HepG2 (cell line): ENCODE results near the gene AXIN1. TPM values are rescaled to one million over a fixed set of nuclear protein-coding genes. Genes with fewer than 3 reads are reported as not detected.

Experiments used
- ATAC-seq: fragments of 200-7000 bp; cut with Tn5 transposase; 3 replicates; pipeline ENCODE4 v1.9.1; 2020; ENCODE audit warnings: mild to moderate bottlenecking, moderate library complexity
- BruUV-seq: library from RNA; stranded (reverse); fragments of 400-500 nt; replicated peaks from 2 replicates; lab custom pipeline; 2021; lab: Mats Ljungman, UMichigan
- CTCF ChIA-PET: fragments of 300-600 bp; formaldehyde crosslinking; extraction: SDS; loops from one replicate; lab custom pipeline; 2021; ENCODE audit warnings: low total read pairs, inconsistent platforms, low intra/inter-chr PET ratio; lab: Yijun Ruan, JAX
- POLR2A ChIA-PET: fragments of 350-600 bp; sonication (Branson Sonifier 250); formaldehyde crosslinking; loops from one replicate; lab custom pipeline; 2020; ENCODE audit warnings: antibody characterized with exemption, inconsistent platforms; lab: Yijun Ruan, JAX
- DNase-seq: peaks from one replicate; pipeline ENCODE4 v3.0.0-alpha.2; 2015; ENCODE audit warnings: low spot score
- FAIRE-seq: peaks from 3 replicates; lab custom pipeline; 2011; peaks lifted over from hg19 to GRCh38; lab: Jason Lieb, UNC
- H2AFZ ChIP-seq: one replicate; pipeline ENCODE4 v1.6.1; 2011; ENCODE audit warnings: low read length, inconsistent platforms
- H3K27ac ChIP-seq: fragments of 300-600 bp; 3 replicates; pipeline ENCODE4 v1.8.0; 2011; ENCODE audit warnings: mixed run types, mild to moderate bottlenecking, mixed read lengths, low read length, inconsistent platforms; ENCODE audit not compliant: insufficient read depth; ENCODE audit errors: extremely low read length
- H3K27me3 ChIP-seq, 2 experiments: fragments of 200-600 bp in 1 of 2; 2 replicates in 1 of 2; 3 replicates in 1 of 2; pipeline versions ENCODE4 v1.6.0 to v1.8.0; 2011; ENCODE audit warnings: low read length in 2 of 2, mild to moderate bottlenecking in 2 of 2, moderate library complexity in 2 of 2, inconsistent platforms in 1 of 2; ENCODE audit not compliant: insufficient read depth in 2 of 2, control insufficient read depth in 1 of 2
- H3K36me3 ChIP-seq, 2 experiments: fragments of 200-600 bp in 1 of 2; replicated peaks in 1 of 2; 2 replicates in 1 of 2; 3 replicates in 1 of 2; pipeline versions ENCODE4 v1.5.1 to v1.8.0; 2011; ENCODE audit warnings: low read length in 2 of 2, inconsistent platforms in 1 of 2; ENCODE audit not compliant: insufficient read depth in 2 of 2, control insufficient read depth in 1 of 2
- H3K4me1 ChIP-seq: 2 replicates; pipeline ENCODE4 v1.5.1; 2012; ENCODE audit warnings: low read length, inconsistent platforms; ENCODE audit not compliant: insufficient read depth
- H3K4me2 ChIP-seq: 2 replicates; pipeline ENCODE4 v1.6.0; 2011; ENCODE audit warnings: low read depth, low read length, inconsistent platforms
- H3K4me3 ChIP-seq, 3 experiments: fragments of 200-600 bp in 1 of 3; sonication (generic), shearing (Covaris generic) in 1 of 3; replicated peaks in 1 of 3; 2 replicates each; pipeline ENCODE4 v1.5.1; 2011 to 2016; ENCODE audit warnings: low read length in 3 of 3, inconsistent platforms in 2 of 3, low read depth in 2 of 3, mild to moderate bottlenecking in 2 of 3, control low read depth in 1 of 3, mixed read lengths in 1 of 3; ENCODE audit not compliant: insufficient read depth in 1 of 3
- H3K79me2 ChIP-seq: one replicate; pipeline ENCODE4 v1.6.1; 2011; ENCODE audit warnings: low read length, inconsistent platforms; ENCODE audit not compliant: insufficient read depth
- H3K9ac ChIP-seq: 2 replicates; pipeline ENCODE4 v1.6.0; 2011; ENCODE audit warnings: mild to moderate bottlenecking, low read depth, low read length, inconsistent platforms; ENCODE audit not compliant: insufficient read depth
- H3K9me3 ChIP-seq: 2 replicates; pipeline ENCODE4 v1.5.1; 2012; ENCODE audit warnings: mild to moderate bottlenecking, low read length
- H4K20me1 ChIP-seq: 2 replicates; pipeline ENCODE4 v1.6.0; 2011; ENCODE audit warnings: inconsistent platforms, mild to moderate bottlenecking, low read length, moderate library complexity; ENCODE audit not compliant: insufficient read depth
- AHR ChIP-seq: IDR thresholded peaks from 2 replicates; pipeline ENCODE4 v1.6.1; 2018; ENCODE audit warnings: missing genetic modification reagents, missing compliant biosample characterization
- BRCA1 ChIP-seq: sonication (generic); formaldehyde crosslinking; IDR thresholded peaks from 2 replicates; pipeline ENCODE4 v1.4.0; 2020; ENCODE audit warnings: missing genetic modification reagents
- CTCF ChIP-seq: sonication (generic); formaldehyde crosslinking; IDR thresholded peaks from 2 replicates; pipeline ENCODE4 v1.5.0; 2020; ENCODE audit warnings: mild to moderate bottlenecking, missing genetic modification reagents, moderate library complexity
- EED ChIP-seq: sonication (generic); formaldehyde crosslinking; IDR thresholded peaks from 2 replicates; pipeline ENCODE4 v1.5.0; 2020; ENCODE audit warnings: mild to moderate bottlenecking, missing genetic modification reagents
- KDM3A ChIP-seq: IDR thresholded peaks from 2 replicates; pipeline ENCODE4 v1.6.1; 2018; ENCODE audit warnings: low read depth, missing compliant biosample characterization
- MED1 ChIP-seq: sonication (generic); formaldehyde crosslinking; IDR thresholded peaks from 2 replicates; pipeline ENCODE4 v1.4.0; 2020; ENCODE audit warnings: missing genetic modification reagents
- NPAS2 ChIP-seq: sonication (generic); formaldehyde crosslinking; IDR thresholded peaks from 2 replicates; pipeline ENCODE4 v1.8.0; 2022; ENCODE audit warnings: mild to moderate bottlenecking, missing genetic modification reagents, borderline replicate concordance
- RCOR2 ChIP-seq: IDR thresholded peaks from 2 replicates; pipeline ENCODE4 v1.6.1; 2016; ENCODE audit warnings: missing biosample characterization, missing genetic modification reagents
- SATB2 ChIP-seq: sonication (generic); formaldehyde crosslinking; IDR thresholded peaks from 2 replicates; pipeline ENCODE4 v1.5.0; 2020; ENCODE audit warnings: missing genetic modification reagents
- SIN3B ChIP-seq: fragments of 150-350 bp; IDR thresholded peaks from 2 replicates; pipeline ENCODE4 v1.6.1; 2014; ENCODE audit warnings: low read length
- SRF ChIP-seq: IDR thresholded peaks from 2 replicates; pipeline ENCODE4 v1.6.1; 2011; ENCODE audit warnings: mild to moderate bottlenecking, low read depth, low read length, moderate library complexity
- ZMAT5 ChIP-seq: sonication (generic); formaldehyde crosslinking; IDR thresholded peaks from 2 replicates; pipeline ENCODE4 v1.5.0; 2020; ENCODE audit warnings: mild to moderate bottlenecking, low read depth, missing genetic modification reagents, borderline replicate concordance
- ZNF292 ChIP-seq: sonication (generic); formaldehyde crosslinking; IDR thresholded peaks from 2 replicates; pipeline ENCODE4 v1.8.1; 2022; ENCODE audit warnings: mild to moderate bottlenecking, low read depth, missing genetic modification reagents, borderline replicate concordance
- ZNF615 ChIP-seq: sonication (generic); formaldehyde crosslinking; IDR thresholded peaks from 2 replicates; pipeline ENCODE4 v1.5.0; 2020; ENCODE audit warnings: mild to moderate bottlenecking, missing genetic modification reagents, borderline replicate concordance
- ZNF784 ChIP-seq: sonication (generic); formaldehyde crosslinking; IDR thresholded peaks from 2 replicates; pipeline ENCODE4 v1.5.1; 2020; ENCODE audit warnings: missing genetic modification reagents, mild to moderate bottlenecking, borderline replicate concordance
- ZNF788 ChIP-seq: sonication (generic); formaldehyde crosslinking; IDR thresholded peaks from 2 replicates; pipeline ENCODE4 v1.5.0; 2020; ENCODE audit warnings: mild to moderate bottlenecking, missing genetic modification reagents, borderline replicate concordance
- WGBS: methylation state at CpG from one replicate; pipeline ENCODE4 v1.1.6; 2017; ENCODE audit warnings: low lambda C conversion rate; 5-methylcytosine and 5-hydroxymethylcytosine counted together
- in situ Hi-C: cut with HindIII; loops from 2 replicates; pipeline ENCODE4 v1.10.0; 2017; ENCODE audit warnings: low pct_unique_long_range_greater_than_20kb; ENCODE audit not compliant: extremely low pct_ligation_motif_present
- intact Hi-C: fragments of 100-400 bp; cut with micrococcal nuclease; formaldehyde crosslinking; loops from one replicate; pipeline ENCODE4 v1.10.0; 2022; ENCODE audit not compliant: unreplicated experiment
- polyA plus RNA-seq, 8 experiments: library from polyadenylated mRNA; depleted of rRNA in 3 of 8; stranded (reverse) in 7 of 8; unstranded in 1 of 8; fragments of >200 nt; fragmentation: Illumina TruSeq in 4 of 8; extraction: Trizol in 4 of 8; gene quantifications; 2 replicates each; pipeline versions ENCODE4 v1.2.1 to v1.2.3, GENCODE V29; 2011 to 2016; ENCODE audit warnings: low read depth in 4 of 8, missing spikeins in 1 of 8, mixed read lengths in 1 of 8; ENCODE audit not compliant: insufficient read depth in 1 of 8
- total RNA-seq, 5 experiments: library from RNA; depleted of rRNA; stranded (reverse); fragments of >200 nt; fragmentation: Illumina TruSeq; extraction: Trizol; gene quantifications; 2 replicates each; pipeline ENCODE4 v1.2.3, GENCODE V29; 2016; ENCODE audit warnings: low read depth in 1 of 5

The AXIN1 gene
- total and polyA plus RNA-seq, 2 of the 13 experiments (the other 11 are each of a cell fraction or from before 2014, with no cell fraction given), result 24.0 to 26.0 TPM

GRCh38 chr16:290681-291405 is 61.7 kb downstream of the AXIN1 start:
- no peaks in the 10 kb centered on the region for H3K9me3 ChIP-seq
- FAIRE-seq (no peak), ATAC-seq (no peak), DNase-seq (no peak)
- POLR2A ChIA-PET, result no interaction called here
- H2AFZ ChIP-seq, result no peak overlapping the region
- no peak overlapping the region for H3K4me2 ChIP-seq
- no peak overlapping the region for H3K9ac ChIP-seq
- BruUV-seq, result no TSS peak
- no peaks in the 10 kb centered on the region for H4K20me1 ChIP-seq
- no peaks in the 10 kb centered on the region for H3K27me3 ChIP-seq
- no peaks in the 10 kb centered on the region for H3K79me2 ChIP-seq
- CTCF ChIA-PET, result no interaction called here
- TF ChIP-seq BRCA1 (CRISPR knock-in tag), result no peak
- no peak for TF ChIP-seq ZMAT5
- no peak for TF ChIP-seq ZNF292
- TF ChIP-seq CTCF (CRISPR knock-in tag), result no peak
- TF ChIP-seq NPAS2 (CRISPR knock-in tag), result no peak
- TF ChIP-seq SIN3B, result no peak
- no peak for TF ChIP-seq ZNF788
- no peak for TF ChIP-seq KDM3A
- TF ChIP-seq EED (CRISPR knock-in tag), result no peak
- no peak for TF ChIP-seq ZNF784 (CRISPR knock-in tag)
- TF ChIP-seq AHR (CRISPR knock-in tag), result no peak
- no peak for TF ChIP-seq ZNF615 (CRISPR knock-in tag)
- no peak for TF ChIP-seq SRF
- TF ChIP-seq MED1 (CRISPR knock-in tag), result no peak
- TF ChIP-seq RCOR2 (CRISPR knock-in tag), result no peak
- no peak for TF ChIP-seq SATB2
- 96% methylated on average over 22 of the region's 50 CpGs for WGBS
- H3K4me3 ChIP-seq, result no peak overlapping the region
- intact Hi-C loops (no loop called here), in situ Hi-C loops (no loop called here)
- H3K36me3 ChIP-seq, result peaks cover 15 to 69% of the 10 kb centered on the region in 2 experiments; a peak in 4 of 5 replicates
- H3K27ac ChIP-seq, result no peak overlapping the region
- no peaks in the 10 kb centered on the region for H3K4me1 ChIP-seq
